Bronchial epithelial cell (primary cell): ENCODE data around the gene RAB40B. TPM values are rescaled to one million over a fixed set of nuclear protein-coding genes. Genes with fewer than 3 reads are reported as not detected.

Source experiments
- DNase-seq: peaks from one replicate; pipeline ENCODE4 v3.0.0-alpha.2; 2010; ENCODE audit warnings: low read depth
- FAIRE-seq: peaks from 2 replicates; lab custom pipeline; 2011; peaks lifted over from hg19 to GRCh38; lab: Jason Lieb, UNC
- H3K27me3 ChIP-seq: 2 replicates; pipeline ENCODE4 v1.5.1; 2011; ENCODE audit warnings: low read length; ENCODE audit not compliant: control insufficient read depth, insufficient read depth
- H3K36me3 ChIP-seq: 2 replicates; pipeline ENCODE4 v1.5.1; 2011; ENCODE audit warnings: low read length; ENCODE audit not compliant: control insufficient read depth, insufficient read depth
- H3K4me3 ChIP-seq: 2 replicates; pipeline ENCODE4 v1.5.1; 2011; ENCODE audit warnings: mild to moderate bottlenecking, low read depth, low read length, control low read depth
- total RNA-seq: library from RNA; depleted of rRNA; stranded (reverse); fragments of >200 nt; gene quantifications from 2 replicates; pipeline ENCODE4 v1.2.1, GENCODE V29; 2014
- TF ChIP-seq, protein P1 (sequence below): IDR thresholded peaks from 2 replicates; pipeline ENCODE4 v1.5.1; 2011; ENCODE audit warnings: mild to moderate bottlenecking, moderate library complexity, low read length, control low read depth, inconsistent platforms; ENCODE audit not compliant: insufficient read depth, severe bottlenecking

Gene RAB40B
- total RNA-seq, 1 donor from 2014 or later: 3.4 TPM

- no peaks in the 10 kb centered on the region for H3K27me3 ChIP-seq
These were observed 48.8 kb downstream of the RAB40B start for GRCh38 chr17:82649501-82650261.

GRCh38 chr17:82648742-82649331, 49.7 kb downstream of the RAB40B start:
- no peaks in the 10 kb centered on the region for H3K27me3 ChIP-seq
- TF ChIP-seq, protein P1, sequence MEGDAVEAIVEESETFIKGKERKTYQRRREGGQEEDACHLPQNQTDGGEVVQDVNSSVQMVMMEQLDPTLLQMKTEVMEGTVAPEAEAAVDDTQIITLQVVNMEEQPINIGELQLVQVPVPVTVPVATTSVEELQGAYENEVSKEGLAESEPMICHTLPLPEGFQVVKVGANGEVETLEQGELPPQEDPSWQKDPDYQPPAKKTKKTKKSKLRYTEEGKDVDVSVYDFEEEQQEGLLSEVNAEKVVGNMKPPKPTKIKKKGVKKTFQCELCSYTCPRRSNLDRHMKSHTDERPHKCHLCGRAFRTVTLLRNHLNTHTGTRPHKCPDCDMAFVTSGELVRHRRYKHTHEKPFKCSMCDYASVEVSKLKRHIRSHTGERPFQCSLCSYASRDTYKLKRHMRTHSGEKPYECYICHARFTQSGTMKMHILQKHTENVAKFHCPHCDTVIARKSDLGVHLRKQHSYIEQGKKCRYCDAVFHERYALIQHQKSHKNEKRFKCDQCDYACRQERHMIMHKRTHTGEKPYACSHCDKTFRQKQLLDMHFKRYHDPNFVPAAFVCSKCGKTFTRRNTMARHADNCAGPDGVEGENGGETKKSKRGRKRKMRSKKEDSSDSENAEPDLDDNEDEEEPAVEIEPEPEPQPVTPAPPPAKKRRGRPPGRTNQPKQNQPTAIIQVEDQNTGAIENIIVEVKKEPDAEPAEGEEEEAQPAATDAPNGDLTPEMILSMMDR: no peak
- FAIRE-seq: no peak
- DNase-seq: no peak
- peak overlapping the region; percentile 46 for H3K4me3 ChIP-seq
- H3K36me3 ChIP-seq: peaks cover 3% of the 10 kb centered on the region

More at GRCh38 chr17:82649501-82650261, 48.8 kb downstream of the RAB40B start:
- no peak overlapping the region for H3K4me3 ChIP-seq
- no peaks in the 10 kb centered on the region for H3K36me3 ChIP-seq
- TF ChIP-seq, protein P1: no peak
- FAIRE-seq: no peak
- no peak for DNase-seq

DNA sequence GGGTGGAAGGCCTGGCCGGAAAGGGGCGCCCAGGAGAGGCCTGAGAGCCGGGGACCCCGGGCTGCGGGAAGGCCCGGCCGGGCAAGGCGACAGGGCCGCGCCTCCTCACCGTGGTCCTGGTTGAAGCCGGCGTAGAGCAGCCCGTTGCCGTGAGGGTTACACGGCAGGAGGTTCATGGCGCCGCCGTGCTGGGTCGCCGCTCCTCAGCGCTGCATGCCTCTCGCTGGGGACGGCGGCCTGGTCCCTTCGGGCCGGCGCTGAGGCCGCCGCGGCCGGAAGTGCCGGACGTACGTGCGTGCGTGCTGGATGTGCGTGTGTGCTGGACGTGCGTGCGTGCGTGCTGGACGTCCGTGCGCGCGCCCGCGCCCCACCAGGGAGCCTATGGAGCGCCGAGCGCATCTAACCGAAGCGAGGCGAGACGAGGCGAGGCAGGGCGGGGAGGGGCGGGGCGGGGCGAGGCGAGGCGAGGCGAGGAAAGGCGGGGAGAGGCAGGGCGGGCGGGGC, 50.3 kb downstream of the RAB40B start, which contains the start of gene WDR45B:
TSS of gene WDR45B (minus strand) at position 280 of the 504 bp plus-strand sequence. CDS start at position 176, 104 bp downstream.
- no peak for FAIRE-seq
- Histone ChIP-seq H3K36me3 (peaks cover 3% of the 10 kb centered on the region), H3K27me3 (no peaks in the 10 kb centered on the region), H3K4me3 (peak within 1 kb of the TSS; percentile 95)
- peak; percentile 77 for DNase-seq
- TF ChIP-seq, protein P1: no peak

DNA sequence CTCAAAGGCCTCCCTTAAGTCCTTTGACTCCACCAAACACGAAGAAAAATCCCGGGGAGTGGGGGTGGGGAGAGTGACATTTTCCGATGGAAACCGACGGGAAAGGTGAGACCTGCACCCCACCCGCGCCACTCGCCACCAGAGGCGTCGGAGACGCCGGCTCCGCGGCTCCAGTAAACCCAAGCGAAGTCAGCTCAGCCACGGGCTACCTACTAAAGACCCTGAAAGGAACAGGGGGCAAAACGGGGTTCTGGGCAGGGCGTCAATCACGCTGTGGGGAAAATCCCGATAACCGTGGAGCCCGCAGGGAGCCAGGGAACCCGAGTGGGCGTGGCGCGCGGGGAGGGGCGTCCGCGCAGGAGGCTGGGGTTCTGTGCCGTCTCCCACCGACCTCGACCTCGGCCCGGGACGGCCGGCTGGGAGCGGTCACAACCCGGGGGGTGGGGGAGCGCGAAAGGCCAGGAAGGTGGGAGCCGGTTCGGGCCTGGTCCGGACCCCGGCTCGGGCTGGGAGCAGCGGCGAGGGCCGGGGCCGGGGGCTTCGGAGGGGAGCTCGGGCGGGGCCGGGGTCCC, 50.8 kb downstream of the RAB40B start:
- no peak for DNase-seq
- TF ChIP-seq, protein P1: peak; percentile 23
- no peak for FAIRE-seq
- Histone ChIP-seq H3K4me3 (peak overlapping the region; percentile 95), H3K27me3 (no peaks in the 10 kb centered on the region), H3K36me3 (peaks cover 3% of the 10 kb centered on the region)

GRCh38 chr17:82645516-82645915, 53.0 kb downstream of the RAB40B start:
- TF ChIP-seq, protein P1: no peak
- FAIRE-seq (no peak), DNase-seq (peak; percentile 46)
- no peak overlapping the region for H3K4me3 ChIP-seq
- no peaks in the 10 kb centered on the region for H3K27me3 ChIP-seq
- H3K36me3 ChIP-seq: peaks cover 12% of the 10 kb centered on the region
